HL-60 (cell line): ENCODE measurements around the gene ROCK2.

ENCODE experiments used
- DNase-seq, 2 experiments: peaks; one replicate each; pipeline ENCODE4 v3.0.0-alpha.2; 2010 to 2020; ENCODE audit warnings: low read depth in 1 of 2, low spot score in 1 of 2
- H3K27ac ChIP-seq: fragments of 250-450 bp; sonication (Bioruptor Pico); replicated peaks from 2 replicates; pipeline ENCODE4 v1.5.1; 2020; ENCODE audit warnings: mild to moderate bottlenecking, moderate library complexity
- H3K27me3 ChIP-seq: fragments of 250-450 bp; sonication (Bioruptor Pico); 2 replicates; pipeline ENCODE4 v1.5.1; 2021; ENCODE audit warnings: mild to moderate bottlenecking, moderate library complexity; ENCODE audit not compliant: insufficient read depth, poor library complexity, severe bottlenecking
- H3K4me3 ChIP-seq: replicated peaks from 2 replicates; pipeline ENCODE4 v1.5.1; 2011; ENCODE audit warnings: mild to moderate bottlenecking, control low read depth, low read length; ENCODE audit not compliant: insufficient read depth
- GABPA ChIP-seq: IDR thresholded peaks from 2 replicates; pipeline ENCODE4 v1.6.1; 2012; ENCODE audit warnings: low read depth
- POLR2AphosphoS5 ChIP-seq: IDR thresholded peaks from 2 replicates; pipeline ENCODE4 v1.6.1; 2012; ENCODE audit warnings: low read depth
- REST ChIP-seq: IDR thresholded peaks from 2 replicates; pipeline ENCODE4 v1.6.1; 2012; ENCODE audit warnings: low read depth; ENCODE audit not compliant: insufficient replicate concordance
- SPI1 ChIP-seq: IDR thresholded peaks from 2 replicates; pipeline ENCODE4 v1.6.1; 2012; ENCODE audit warnings: low read depth, mild to moderate bottlenecking, borderline replicate concordance
- TF ChIP-seq, protein P1 (sequence below): IDR thresholded peaks from one replicate; pipeline ENCODE4 v1.5.1; 2011; ENCODE audit warnings: low read length, control low read depth, inconsistent platforms; ENCODE audit not compliant: insufficient read depth

The ROCK2 gene

DNA sequence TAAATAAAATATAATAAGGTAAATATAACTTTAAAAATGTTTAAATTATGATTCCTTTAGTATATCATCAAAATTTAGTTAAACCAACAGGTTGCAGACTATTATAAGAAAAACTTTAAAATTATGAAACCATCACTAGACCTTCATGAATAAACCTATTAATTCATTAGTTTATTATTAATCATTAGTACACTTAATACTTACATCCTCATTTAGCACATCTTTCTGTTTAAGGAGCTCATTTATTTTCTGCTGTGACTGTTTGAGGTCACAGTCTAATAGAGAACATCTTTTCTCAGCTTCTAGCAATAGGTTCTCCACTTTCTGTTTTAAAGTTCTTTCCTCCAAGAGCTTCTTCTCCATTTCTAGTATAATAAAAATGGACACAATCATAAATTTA lies 136.4 kb downstream of the ROCK2 start:
- no peak overlapping the region for H3K27ac ChIP-seq
- DNase-seq = no peak
- H3K27me3 ChIP-seq = no peaks in the 10 kb centered on the region
- no peak for TF ChIP-seq REST
- TF ChIP-seq, protein P1, sequence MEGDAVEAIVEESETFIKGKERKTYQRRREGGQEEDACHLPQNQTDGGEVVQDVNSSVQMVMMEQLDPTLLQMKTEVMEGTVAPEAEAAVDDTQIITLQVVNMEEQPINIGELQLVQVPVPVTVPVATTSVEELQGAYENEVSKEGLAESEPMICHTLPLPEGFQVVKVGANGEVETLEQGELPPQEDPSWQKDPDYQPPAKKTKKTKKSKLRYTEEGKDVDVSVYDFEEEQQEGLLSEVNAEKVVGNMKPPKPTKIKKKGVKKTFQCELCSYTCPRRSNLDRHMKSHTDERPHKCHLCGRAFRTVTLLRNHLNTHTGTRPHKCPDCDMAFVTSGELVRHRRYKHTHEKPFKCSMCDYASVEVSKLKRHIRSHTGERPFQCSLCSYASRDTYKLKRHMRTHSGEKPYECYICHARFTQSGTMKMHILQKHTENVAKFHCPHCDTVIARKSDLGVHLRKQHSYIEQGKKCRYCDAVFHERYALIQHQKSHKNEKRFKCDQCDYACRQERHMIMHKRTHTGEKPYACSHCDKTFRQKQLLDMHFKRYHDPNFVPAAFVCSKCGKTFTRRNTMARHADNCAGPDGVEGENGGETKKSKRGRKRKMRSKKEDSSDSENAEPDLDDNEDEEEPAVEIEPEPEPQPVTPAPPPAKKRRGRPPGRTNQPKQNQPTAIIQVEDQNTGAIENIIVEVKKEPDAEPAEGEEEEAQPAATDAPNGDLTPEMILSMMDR = no peak
- no peak for TF ChIP-seq POLR2AphosphoS5
- no peak for TF ChIP-seq SPI1
- no peak for TF ChIP-seq GABPA
- no peak overlapping the region for H3K4me3 ChIP-seq

DNA sequence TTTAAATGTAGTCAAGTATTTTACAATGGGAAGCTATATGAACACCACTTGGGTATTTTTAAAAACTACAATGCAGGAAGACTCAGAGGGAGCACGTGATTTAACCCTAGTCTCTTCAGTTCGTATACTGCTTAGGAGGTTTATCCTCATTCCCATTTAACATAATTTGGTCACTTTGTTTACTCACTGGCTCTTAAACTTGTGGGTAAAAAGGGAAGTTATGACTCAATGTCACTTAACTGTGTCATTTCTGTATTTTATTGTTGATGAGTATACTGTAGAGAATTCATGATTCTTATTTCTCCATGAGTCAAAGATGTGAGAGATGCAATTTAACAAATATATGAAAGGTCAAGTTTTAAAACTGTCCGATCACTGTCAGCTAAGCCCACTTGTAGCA lies 141.0 kb downstream of the ROCK2 start:
- Histone ChIP-seq H3K27me3 (no peaks in the 10 kb centered on the region), H3K27ac (peak overlapping the region; percentile 12; the same call in 1 of the 2 replicates), H3K4me3 (no peak overlapping the region)
- no peak for TF ChIP-seq POLR2AphosphoS5
- no peak for TF ChIP-seq GABPA
- TF ChIP-seq SPI1 = no peak
- TF ChIP-seq, protein P1 = no peak
- TF ChIP-seq REST = no peak
- peak in 1 of 2 experiments; percentile 2 for DNase-seq

DNA sequence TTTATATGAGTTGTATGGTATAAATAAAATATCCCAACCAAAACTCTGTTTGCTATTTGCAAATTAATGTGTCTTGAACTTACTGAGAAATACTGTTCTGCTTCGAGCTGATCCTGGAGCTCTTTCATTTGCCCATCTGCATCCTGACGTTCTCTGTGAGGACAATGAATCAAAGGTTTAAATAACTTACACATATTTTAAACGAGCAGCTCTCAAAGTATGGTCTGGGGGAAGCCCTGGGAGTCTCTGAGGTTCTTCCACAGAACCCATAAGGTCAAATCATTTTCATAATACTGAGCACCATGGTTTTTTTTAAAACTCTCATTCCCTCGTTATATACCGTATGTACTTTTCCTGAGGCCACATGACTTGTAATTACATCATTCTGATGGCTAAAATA lies 142.5 kb downstream of the ROCK2 start:
- H3K27ac ChIP-seq = no peak overlapping the region
- H3K27me3 ChIP-seq = no peaks in the 10 kb centered on the region
- TF ChIP-seq, protein P1 = no peak
- TF ChIP-seq REST = no peak
- no peak for TF ChIP-seq SPI1
- TF ChIP-seq POLR2AphosphoS5 = no peak
- no peak for TF ChIP-seq GABPA
- no peak overlapping the region for H3K4me3 ChIP-seq
- DNase-seq = no peak
